Liver (tissue), 9 donors: Measurements from ENCODE around the gene DTNA. TPM values are rescaled to one million over a fixed set of nuclear protein-coding genes. Genes with fewer than 3 reads are reported as not detected.

Experiments
- DNase-seq: peaks from one replicate; pipeline ENCODE4 v3.0.0-alpha.2; 2017; ENCODE audit warnings: low spot score
- H3K27ac ChIP-seq, 2 donors: one replicate each; pipeline ENCODE4 v1.7.0; 2013; ENCODE audit warnings: inconsistent platforms in 2 of 2, low read length in 2 of 2, control low read depth in 1 of 2, low read depth in 1 of 2, mild to moderate bottlenecking in 1 of 2
- H3K27me3 ChIP-seq, 4 donors: one replicate each; pipeline versions ENCODE4 v1.6.1 to v1.7.0; 2013; ENCODE audit warnings: low read length in 3 of 4, inconsistent platforms in 1 of 4, mild to moderate bottlenecking in 1 of 4, moderate library complexity in 1 of 4; ENCODE audit not compliant: control insufficient read depth in 4 of 4, insufficient read depth in 4 of 4
- H3K36me3 ChIP-seq, 4 donors: one replicate each; pipeline versions ENCODE4 v1.6.1 to v1.7.0; 2013; ENCODE audit warnings: low read length in 3 of 4, mild to moderate bottlenecking in 3 of 4, low read depth in 1 of 4, moderate library complexity in 1 of 4; ENCODE audit not compliant: control insufficient read depth in 4 of 4, insufficient read depth in 3 of 4
- H3K4me1 ChIP-seq, 4 donors: one replicate each; pipeline versions ENCODE4 v1.6.1 to v1.7.0; 2013; ENCODE audit warnings: low read length in 3 of 4, mild to moderate bottlenecking in 3 of 4, moderate library complexity in 1 of 4; ENCODE audit not compliant: control insufficient read depth in 4 of 4, insufficient read depth in 4 of 4
- H3K4me3 ChIP-seq, 3 donors: one replicate each; pipeline versions ENCODE4 v1.6.1 to v1.7.0; 2013; ENCODE audit warnings: low read length in 3 of 3, control low read depth in 1 of 3, low read depth in 1 of 3, mild to moderate bottlenecking in 1 of 3
- H3K9ac ChIP-seq, 2 donors: one replicate each; pipeline ENCODE4 v1.7.0; 2013; ENCODE audit warnings: low read length in 2 of 2, mild to moderate bottlenecking in 2 of 2, moderate library complexity in 2 of 2, control low read depth in 1 of 2, low read depth in 1 of 2
- H3K9me3 ChIP-seq, 4 donors: one replicate each; pipeline versions ENCODE4 v1.6.1 to v1.7.0; 2013; ENCODE audit warnings: low read length in 3 of 4; ENCODE audit not compliant: control insufficient read depth in 4 of 4
- EGR1 ChIP-seq, 2 donors: IDR thresholded peaks; 2 replicates each; pipeline ENCODE4 v1.6.1; 2016 to 2018; ENCODE audit warnings: antibody characterized with exemption in 2 of 2, low read depth in 2 of 2
- FOXA1 ChIP-seq: IDR thresholded peaks from 2 replicates; pipeline ENCODE4 v1.6.1; 2016; ENCODE audit warnings: antibody characterized with exemption
- FOXA2 ChIP-seq: IDR thresholded peaks from 2 replicates; pipeline ENCODE4 v1.6.1; 2016; ENCODE audit warnings: antibody characterized with exemption
- HNF4A ChIP-seq, 2 donors: conservative IDR thresholded peaks; 2 replicates each; pipeline ENCODE4 v1.6.1; 2016; ENCODE audit warnings: antibody characterized with exemption in 2 of 2, mild to moderate bottlenecking in 2 of 2
- HNF4G ChIP-seq: IDR thresholded peaks from 2 replicates; pipeline ENCODE4 v1.6.1; 2016; ENCODE audit warnings: antibody characterized with exemption
- JUND ChIP-seq, 2 donors: IDR thresholded peaks; 2 replicates each; pipeline ENCODE4 v1.6.1; 2016; ENCODE audit warnings: antibody characterized with exemption in 2 of 2
- MAX ChIP-seq: IDR thresholded peaks from 2 replicates; pipeline ENCODE4 v1.6.1; 2016; ENCODE audit warnings: antibody characterized with exemption
- NR2F2 ChIP-seq: IDR thresholded peaks from 2 replicates; pipeline ENCODE4 v1.6.1; 2016; ENCODE audit warnings: antibody characterized with exemption
- RAD21 ChIP-seq, 2 donors: IDR thresholded peaks; 2 replicates each; pipeline ENCODE4 v1.6.1; 2016; ENCODE audit warnings: antibody characterized with exemption in 2 of 2, mild to moderate bottlenecking in 2 of 2
- REST ChIP-seq: IDR thresholded peaks from 2 replicates; pipeline ENCODE4 v1.6.1; 2016; ENCODE audit warnings: antibody characterized with exemption, mild to moderate bottlenecking
- RXRA ChIP-seq, 2 donors: IDR thresholded peaks; 2 replicates each; pipeline ENCODE4 v1.6.1; 2017 to 2018; ENCODE audit warnings: antibody characterized with exemption in 2 of 2, mild to moderate bottlenecking in 1 of 2
- SP1 ChIP-seq: IDR thresholded peaks from 2 replicates; pipeline ENCODE4 v1.6.1; 2018; ENCODE audit warnings: antibody characterized with exemption, mild to moderate bottlenecking
- TAF1 ChIP-seq: conservative IDR thresholded peaks from 2 replicates; pipeline ENCODE4 v1.6.1; 2016; ENCODE audit warnings: antibody characterized with exemption, mild to moderate bottlenecking
- YY1 ChIP-seq: IDR thresholded peaks from 2 replicates; pipeline ENCODE4 v1.6.1; 2016; ENCODE audit warnings: antibody characterized with exemption, mild to moderate bottlenecking
- ZBTB33 ChIP-seq: IDR thresholded peaks from 2 replicates; pipeline ENCODE4 v1.6.1; 2016; ENCODE audit warnings: antibody characterized with exemption
- WGBS: extraction: QIAGEN DNeasy Blood & Tissue Kit; methylation state at CpG from one replicate; pipeline ENCODE4 v1.1.7; 2013; 5-methylcytosine and 5-hydroxymethylcytosine counted together
- polyA plus RNA-seq, 2 donors: library from polyadenylated mRNA; stranded (reverse) in 1 of 2; unstranded in 1 of 2; fragments of 200-250 nt in 1 of 2; fragments of >200 nt in 1 of 2; fragmentation: Nextera tagmentation in 1 of 2; extraction: Ambion mirVana in 1 of 2; gene quantifications; one replicate each; pipeline versions ENCODE4 v1.2.1 to v1.2.3, GENCODE V29; 2013 to 2015
- total RNA-seq, 2 donors: library from RNA; depleted of rRNA; stranded (reverse); fragments of >200 nt; gene quantifications; one replicate each; pipeline ENCODE4 v1.2.3, GENCODE V29; 2014
- TF ChIP-seq, protein P1 (sequence below): fragments of 150-350 bp; IDR thresholded peaks from 2 replicates; pipeline ENCODE4 v1.5.1; 2017; ENCODE audit warnings: improper control_type of control experiment, low read depth, low read length; ENCODE audit not compliant: missing input control
- TF ChIP-seq, protein P2 (sequence below): IDR thresholded peaks from 2 replicates; pipeline ENCODE4 v1.6.1; 2016; ENCODE audit warnings: antibody characterized with exemption
- donor health status: healthy.
- donor health status: healthy.
- donor health status: healthy.
- donor health status: healthy.
- donor health status: healthy.

DTNA gene
- total and polyA plus RNA-seq, 4 donors, result 0.33 to 3.2 (median 1.4) TPM

GRCh38 chr18:34696671-34697070 is 13.4 kb upstream of the DTNA start:
- Histone ChIP-seq H3K27me3 (no peaks in the 10 kb centered on the region), H3K27ac (no peak overlapping the region), H3K4me1 (no peaks in the 10 kb centered on the region), H3K36me3 (no peaks in the 10 kb centered on the region), H3K9ac (no peak overlapping the region), H3K4me3 (no peak overlapping the region), H3K9me3 (no peaks in the 10 kb centered on the region)
- DNase-seq, result no peak
- 88% methylated on average over 2 of the region's 2 CpGs for WGBS
- TF ChIP-seq HNF4A (conservative IDR thresholded peaks at IDR 0.05) (no peak), HNF4G (no peak), FOXA2 (no peak), EGR1 (IDR thresholded peaks at IDR 0.05; ENCODE audit: low read depth in 2 of 2) (no peak), RXRA (IDR thresholded peaks at IDR 0.05) (no peak), REST (no peak), TAF1 (no peak), YY1 (no peak), NR2F2 (no peak), SP1 (no peak), RAD21 (IDR thresholded peaks at IDR 0.05) (no peak)

DNA sequence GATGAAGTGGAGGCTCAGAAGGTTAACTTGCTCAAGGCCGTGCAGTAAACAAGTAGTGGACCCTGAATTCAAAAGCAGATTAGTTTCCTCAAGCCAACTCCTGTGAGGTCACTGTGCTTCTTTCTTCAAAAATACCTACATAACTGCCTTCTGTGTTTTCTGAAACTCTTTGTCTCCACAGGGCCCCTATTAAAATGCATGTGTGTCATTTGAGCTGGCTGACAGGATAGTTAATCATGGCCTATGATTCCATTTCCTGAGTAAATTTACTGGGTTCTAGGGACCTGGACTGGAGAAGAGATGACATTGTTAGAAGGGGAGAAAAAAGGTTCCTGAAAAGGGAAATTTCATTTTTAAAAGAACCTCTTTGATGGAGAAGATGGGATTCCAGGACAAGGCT is 12.9 kb upstream of the DTNA start:
- 95% methylated on average over 1 of the region's 1 CpG for WGBS
- no peak for DNase-seq
- Histone ChIP-seq H3K27me3 (no peaks in the 10 kb centered on the region), H3K9ac (no peak overlapping the region), H3K27ac (no peak overlapping the region), H3K4me1 (no peaks in the 10 kb centered on the region), H3K36me3 (no peaks in the 10 kb centered on the region), H3K4me3 (no peak overlapping the region), H3K9me3 (no peaks in the 10 kb centered on the region)
- TF ChIP-seq ZBTB33, result no peak
- no peak for TF ChIP-seq HNF4G
- no peak for TF ChIP-seq HNF4A (conservative IDR thresholded peaks at IDR 0.05)
- TF ChIP-seq, protein P1, sequence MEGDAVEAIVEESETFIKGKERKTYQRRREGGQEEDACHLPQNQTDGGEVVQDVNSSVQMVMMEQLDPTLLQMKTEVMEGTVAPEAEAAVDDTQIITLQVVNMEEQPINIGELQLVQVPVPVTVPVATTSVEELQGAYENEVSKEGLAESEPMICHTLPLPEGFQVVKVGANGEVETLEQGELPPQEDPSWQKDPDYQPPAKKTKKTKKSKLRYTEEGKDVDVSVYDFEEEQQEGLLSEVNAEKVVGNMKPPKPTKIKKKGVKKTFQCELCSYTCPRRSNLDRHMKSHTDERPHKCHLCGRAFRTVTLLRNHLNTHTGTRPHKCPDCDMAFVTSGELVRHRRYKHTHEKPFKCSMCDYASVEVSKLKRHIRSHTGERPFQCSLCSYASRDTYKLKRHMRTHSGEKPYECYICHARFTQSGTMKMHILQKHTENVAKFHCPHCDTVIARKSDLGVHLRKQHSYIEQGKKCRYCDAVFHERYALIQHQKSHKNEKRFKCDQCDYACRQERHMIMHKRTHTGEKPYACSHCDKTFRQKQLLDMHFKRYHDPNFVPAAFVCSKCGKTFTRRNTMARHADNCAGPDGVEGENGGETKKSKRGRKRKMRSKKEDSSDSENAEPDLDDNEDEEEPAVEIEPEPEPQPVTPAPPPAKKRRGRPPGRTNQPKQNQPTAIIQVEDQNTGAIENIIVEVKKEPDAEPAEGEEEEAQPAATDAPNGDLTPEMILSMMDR, result no peak
- TF ChIP-seq JUND (IDR thresholded peaks at IDR 0.05), result no peak
- no peak for TF ChIP-seq YY1
- TF ChIP-seq FOXA1, result no peak
- TF ChIP-seq RXRA (IDR thresholded peaks at IDR 0.05), result no peak
- no peak for TF ChIP-seq MAX
- no peak for TF ChIP-seq TAF1
- TF ChIP-seq EGR1 (IDR thresholded peaks at IDR 0.05; ENCODE audit: low read depth in 2 of 2), result no peak
- TF ChIP-seq SP1, result no peak
- no peak for TF ChIP-seq FOXA2
- TF ChIP-seq, protein P2, sequence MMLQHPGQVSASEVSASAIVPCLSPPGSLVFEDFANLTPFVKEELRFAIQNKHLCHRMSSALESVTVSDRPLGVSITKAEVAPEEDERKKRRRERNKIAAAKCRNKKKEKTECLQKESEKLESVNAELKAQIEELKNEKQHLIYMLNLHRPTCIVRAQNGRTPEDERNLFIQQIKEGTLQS, result no peak
